GM13977 (cell line): Measurements from ENCODE around the gene CIDEA.

Source experiments
- DNase-seq: peaks from one replicate; pipeline ENCODE4 v3.0.0; 2012; ENCODE audit warnings: low spot score
- CTCF ChIP-seq: IDR thresholded peaks from 2 replicates; pipeline ENCODE4 v1.5.1; 2012; ENCODE audit warnings: mild to moderate bottlenecking, control low read depth; ENCODE audit not compliant: insufficient read depth; ENCODE audit errors: extremely low read depth, missing control alignments
- in situ Hi-C: fragments of 300-500 bp; cut with MboI; formaldehyde crosslinking; loops from one replicate; pipeline ENCODE4 v1.12.0; 2022; ENCODE audit warnings: low sequenced_read_pairs, low pct_unique_long_range_greater_than_20kb, mixed read lengths, inconsistent platforms; ENCODE audit not compliant: unreplicated experiment

The CIDEA gene

DNA sequence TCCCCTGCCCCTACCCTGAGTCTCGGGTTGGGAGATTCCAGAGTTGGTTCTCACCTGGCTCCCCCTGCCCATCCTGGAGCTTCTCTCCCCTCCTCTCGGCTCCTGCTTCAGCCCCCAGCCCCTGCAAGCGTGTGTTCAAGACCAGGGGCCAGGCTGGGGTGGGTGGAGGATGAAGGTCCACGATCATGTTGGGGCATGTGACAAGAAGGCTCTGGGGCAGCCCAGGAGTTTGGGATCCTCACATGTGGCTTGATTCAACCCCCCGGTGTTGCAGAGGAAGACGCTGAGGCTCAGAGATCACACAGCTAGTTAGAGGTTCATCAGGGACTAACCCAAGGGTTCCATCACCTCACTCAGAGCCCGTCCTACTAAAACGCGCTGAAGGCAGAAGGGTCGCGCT lies 39.7 kb downstream of the CIDEA start:
- no peak for DNase-seq
- TF ChIP-seq CTCF: no peak
- in situ Hi-C loops: no loop called here

- in situ Hi-C loops: no loop called here
- DNase-seq: no peak
Observed at GRCh38 chr18:12295389-12296086, 41.4 kb downstream of the CIDEA start.

DNA sequence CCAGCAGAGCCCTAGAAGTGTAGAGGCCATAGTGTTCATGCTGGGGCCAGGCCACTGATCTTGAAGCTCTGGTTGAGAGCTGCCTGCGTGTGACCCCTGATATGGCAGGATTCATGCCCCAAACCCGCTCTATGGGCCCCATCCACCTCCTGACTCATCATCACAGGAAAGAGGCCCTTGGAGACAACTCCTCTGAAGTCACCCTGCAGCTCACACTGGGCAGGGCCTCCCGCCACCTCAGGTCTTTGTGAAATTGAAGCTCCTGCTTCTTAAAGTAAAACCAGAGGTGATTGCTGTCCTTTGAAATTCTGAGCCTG lies 41.9 kb downstream of the CIDEA start:
- no peak for DNase-seq

More at GRCh38 chr18:12295389-12296086, 41.4 kb downstream of the CIDEA start:
- no peak for TF ChIP-seq CTCF

GRCh38 chr18:12296457-12296856 lies 42.3 kb downstream of the CIDEA start:
- in situ Hi-C loops: no loop called here
- DNase-seq: no peak
- TF ChIP-seq CTCF: no peak

More for the DNA sequence above, 41.9 kb downstream of the CIDEA start:
- no peak for TF ChIP-seq CTCF
- in situ Hi-C loops: no loop called here

GRCh38 chr18:12299862-12300261 lies 45.7 kb downstream of the CIDEA start:
- no peak for DNase-seq
- TF ChIP-seq CTCF: no peak
- in situ Hi-C loops: no loop called here

DNA sequence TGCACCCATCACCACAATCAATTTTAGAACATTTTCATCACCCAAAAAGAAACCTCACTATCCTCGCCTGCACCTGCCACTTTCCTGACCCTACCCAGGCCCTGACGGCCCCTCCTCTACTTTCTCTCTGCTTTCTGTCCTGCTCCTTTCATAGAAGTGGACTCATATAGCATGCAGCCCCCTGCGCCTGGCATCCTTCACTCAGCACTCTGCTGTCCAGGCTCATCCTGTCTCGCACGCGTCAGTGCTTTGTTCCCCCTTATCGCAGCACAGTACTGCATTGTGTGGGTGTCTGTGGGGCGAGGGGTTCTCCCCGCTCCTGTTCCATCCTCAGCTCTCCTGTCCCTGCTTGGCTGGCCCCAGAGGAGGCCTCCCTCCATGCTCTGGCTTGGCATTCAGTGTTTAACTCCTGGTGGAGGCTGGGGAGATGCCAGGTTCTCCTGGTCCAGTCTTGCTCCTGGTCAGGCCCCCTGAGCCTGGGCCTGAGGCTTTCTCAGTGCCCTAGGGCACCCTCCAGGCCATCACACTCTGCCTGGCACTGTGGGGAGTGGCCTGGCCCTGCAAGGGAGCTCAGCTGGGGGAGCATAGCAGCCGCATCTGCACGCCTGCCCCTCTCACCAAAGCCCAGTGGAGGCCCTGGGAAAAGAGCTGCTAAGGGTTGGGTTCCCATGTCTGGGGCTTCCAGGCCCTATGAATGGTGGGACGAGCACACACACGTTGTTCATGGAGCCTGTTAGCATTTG lies 47.3 kb downstream of the CIDEA start:
- in situ Hi-C loops: no loop called here
- no peak for DNase-seq
- no peak for TF ChIP-seq CTCF
